ENCODE data around the gene NEK9. TPM values are rescaled to one million over a fixed set of nuclear protein-coding genes. Genes with fewer than 3 reads are reported as not detected.

NEK9 gene
- total and polyA plus RNA-seq, 2 donors (not counting 3 experiments of a cell fraction or from before 2014, with no cell fraction given): 22.1 to 65.1 TPM

- Histone ChIP-seq H3K79me2 (ENCODE audit: control insufficient read depth, insufficient read depth, low read length) (no peaks in the 10 kb centered on the region), H3K4me1 (ENCODE audit: control insufficient read depth, extremely low read depth, insufficient read depth, low read length) (no peaks in the 10 kb centered on the region), H3K9me3 (replicated peaks; ENCODE audit: control insufficient read depth, insufficient read depth, low read length) (no peaks in the 10 kb centered on the region), H4K20me1 (replicated peaks; ENCODE audit: control insufficient read depth, extremely low read depth, insufficient read depth, low read length) (no peaks in the 10 kb centered on the region), H3K4me2 (ENCODE audit: insufficient read depth, low read length) (no peak overlapping the region), H3K27ac (ENCODE audit: insufficient read depth, low read depth, low read length) (no peak overlapping the region), H3K9me1 (replicated peaks; ENCODE audit: control insufficient read depth, extremely low read depth, insufficient read depth, low read length) (no peaks in the 10 kb centered on the region), H3K4me3 (replicated peaks in 1 of 3; ENCODE audit: insufficient read depth in 1 of 3, low read depth in 1 of 3, low read length in 3 of 3) (no peak overlapping the region), H3K36me3 (ENCODE audit: control insufficient read depth in 2 of 2, extremely low read depth in 1 of 2, insufficient read depth in 2 of 2, low read length in 2 of 2) (no peaks in the 10 kb centered on the region), H3K9ac (replicated peaks; ENCODE audit: extremely low read depth, insufficient read depth, low read length) (no peak overlapping the region), H2AFZ (ENCODE audit: low read depth, low read length) (no peak overlapping the region), H3K27me3 (ENCODE audit: control insufficient read depth in 2 of 2, insufficient read depth in 2 of 2, low read length in 2 of 2) (no peaks in the 10 kb centered on the region)
- FAIRE-seq (no peak), DNase-seq (ENCODE audit: low read depth, low spot score) (no peak)
- ChIA-PET CTCF (interaction anchor here (1.3 to 1.7 kb wide), 3 partner anchors 14 to 172 kb away, joined by 3 to 6 read pairs (median 3); partner anchors contain the start of gene ACYP1), POLR2A (no interaction called here)
- intact Hi-C loops (cut with micrococcal nuclease): no loop called here
- TF ChIP-seq, protein P1, sequence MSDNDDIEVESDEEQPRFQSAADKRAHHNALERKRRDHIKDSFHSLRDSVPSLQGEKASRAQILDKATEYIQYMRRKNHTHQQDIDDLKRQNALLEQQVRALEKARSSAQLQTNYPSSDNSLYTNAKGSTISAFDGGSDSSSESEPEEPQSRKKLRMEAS (IDR thresholded peaks at IDR 0.05; ENCODE audit: insufficient read depth, insufficient read length): no peak
- TF ChIP-seq MYC (IDR thresholded peaks at IDR 0.05; ENCODE audit: low read depth, low read length): no peak
- TF ChIP-seq EZH2 (IDR thresholded peaks at IDR 0.05; ENCODE audit: borderline replicate concordance, low read depth, low read length, severe bottlenecking): no peak
- TF ChIP-seq CTCF (IDR thresholded peaks at IDR 0.05; ENCODE audit: extremely low read depth in 1 of 2, insufficient read depth in 1 of 2, low read depth in 1 of 2, low read length in 2 of 2): no peak
- TF ChIP-seq JUN (IDR thresholded peaks at IDR 0.05; ENCODE audit: borderline replicate concordance, insufficient read depth, insufficient read length, low read depth): no peak
- TF ChIP-seq GATA2 (IDR thresholded peaks at IDR 0.05; ENCODE audit: insufficient read depth, insufficient read length, low read depth, low read length): no peak
- TF ChIP-seq FOS (IDR thresholded peaks at IDR 0.05; ENCODE audit: borderline replicate concordance, insufficient read depth, low read length): no peak
- no peak for TF ChIP-seq POLR2A (IDR thresholded peaks at IDR 0.05; ENCODE audit: low read depth, low read length)
- TF ChIP-seq POLR2AphosphoS5 (IDR thresholded peaks at IDR 0.05; ENCODE audit: insufficient read depth, low read depth, low read length): no peak
- no TSS peak for BruUV-seq (replicated peaks)
- dilution Hi-C loops (cut with MboI; ENCODE audit: extremely low pct_ligation_motif_present, low sequenced_read_pairs): no loop called here
Observed at GRCh38 chr14:75077794-75078193, 49.1 kb downstream of the NEK9 start.
